ENCODE measurements around the gene C17orf50.

Gene C17orf50

DNA sequence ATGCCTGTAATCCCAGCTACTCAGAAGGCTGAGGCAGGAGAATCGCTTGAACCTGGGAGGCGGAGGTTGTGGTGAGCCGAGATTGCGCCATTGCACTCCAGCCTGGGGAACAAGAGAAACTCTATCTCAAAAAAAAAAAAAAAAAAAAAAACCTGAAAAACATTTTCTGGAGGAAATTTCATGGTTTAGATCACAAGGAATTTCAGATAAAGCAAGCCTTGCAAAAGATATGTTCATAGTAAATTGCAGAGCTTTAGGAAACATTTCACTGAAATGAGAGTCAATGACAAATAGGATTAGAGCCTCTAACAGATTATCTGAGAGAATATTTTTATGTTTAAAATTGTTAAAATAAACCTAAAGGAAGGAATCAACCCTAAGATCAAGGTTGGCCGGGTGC lies 51.8 kb downstream of the C17orf50 start:
- no peak for DNase-seq (ENCODE audit: low spot score)

All from SK-N-DZ (cell line).